GM18951 (cell line): ENCODE results near the gene CHI3L2.

Experiments used
- POLR2A ChIP-seq: IDR thresholded peaks from 4 replicates; pipeline ENCODE4 v1.6.1; 2011; ENCODE audit warnings: mild to moderate bottlenecking; ENCODE audit not compliant: insufficient read length, insufficient read depth; ENCODE audit errors: extremely low read depth
- in situ Hi-C: fragments of 300-500 bp; cut with MboI; formaldehyde crosslinking; loops from one replicate; pipeline ENCODE4 v1.12.0; 2022; ENCODE audit warnings: low sequenced_read_pairs, mixed read lengths, inconsistent platforms; ENCODE audit not compliant: unreplicated experiment

Gene CHI3L2

GRCh38 chr1:111252786-111253185 is 25.3 kb downstream of the CHI3L2 start:
- TF ChIP-seq POLR2A = no peak
- in situ Hi-C loops = no loop called here

- in situ Hi-C loops = no loop called here
- no peak for TF ChIP-seq POLR2A
Observed at GRCh38 chr1:111253876-111254275, 26.4 kb downstream of the CHI3L2 start.

GRCh38 chr1:111256988-111257658 is 29.6 kb downstream of the CHI3L2 start:
- in situ Hi-C loops = no loop called here

GRCh38 chr1:111267801-111268508 is 40.4 kb downstream of the CHI3L2 start:
- in situ Hi-C loops = no loop called here
- no peak for TF ChIP-seq POLR2A

More at GRCh38 chr1:111256988-111257658, 29.6 kb downstream of the CHI3L2 start:
- no peak for TF ChIP-seq POLR2A

GRCh38 chr1:111269825-111270406 is 42.4 kb downstream of the CHI3L2 start:
- in situ Hi-C loops = no loop called here
- no peak for TF ChIP-seq POLR2A

- in situ Hi-C loops = no loop called here
- no peak for TF ChIP-seq POLR2A
Observed at GRCh38 chr1:111270771-111271463, 43.4 kb downstream of the CHI3L2 start.

- in situ Hi-C loops = no loop called here
- TF ChIP-seq POLR2A = no peak
Observed at GRCh38 chr1:111271464-111271801, 43.9 kb downstream of the CHI3L2 start.

GRCh38 chr1:111272081-111272480 is 44.6 kb downstream of the CHI3L2 start:
- in situ Hi-C loops = no loop called here
- no peak for TF ChIP-seq POLR2A

GRCh38 chr1:111274653-111275052 is 47.1 kb downstream of the CHI3L2 start:
- in situ Hi-C loops = no loop called here
- TF ChIP-seq POLR2A = no peak

- no peak for TF ChIP-seq POLR2A
- in situ Hi-C loops = no loop called here
Observed at GRCh38 chr1:111275079-111275478, 47.6 kb downstream of the CHI3L2 start.

- no peak for TF ChIP-seq POLR2A
- in situ Hi-C loops = no loop called here
Observed at GRCh38 chr1:111275780-111276433, 48.4 kb downstream of the CHI3L2 start.

GRCh38 chr1:111279144-111279543 is 51.6 kb downstream of the CHI3L2 start:
- no peak for TF ChIP-seq POLR2A
- in situ Hi-C loops = no loop called here

GRCh38 chr1:111280267-111280666 is 52.8 kb downstream of the CHI3L2 start:
- TF ChIP-seq POLR2A = no peak
- in situ Hi-C loops = no loop called here
